HepG2 (cell line): Measurements from ENCODE around the gene ARHGEF4. TPM values are rescaled to one million over a fixed set of nuclear protein-coding genes. Genes with fewer than 3 reads are reported as not detected.

Experiments
- BCLAF1 ChIP-seq: fragments of 450-650 bp; IDR thresholded peaks from 2 replicates; pipeline ENCODE4 v1.6.1; 2017; ENCODE audit warnings: mild to moderate bottlenecking
- CAMTA2 ChIP-seq: sonication (generic); formaldehyde crosslinking; IDR thresholded peaks from 2 replicates; pipeline ENCODE4 v1.4.0; 2020; ENCODE audit warnings: mild to moderate bottlenecking, missing genetic modification reagents, borderline replicate concordance
- CBX5 ChIP-seq: sonication (generic); formaldehyde crosslinking; IDR thresholded peaks from 2 replicates; pipeline ENCODE4 v1.4.0; 2020; ENCODE audit warnings: missing genetic modification reagents, borderline replicate concordance
- CCAR2 ChIP-seq: fragments of 200-400 bp; formaldehyde crosslinking; optimal IDR thresholded peaks from 2 replicates; pipeline ENCODE3; 2018; ENCODE audit warnings: low read depth, mild to moderate bottlenecking, low read length, moderate library complexity
- GATAD1 ChIP-seq: IDR thresholded peaks from 2 replicates; pipeline ENCODE4 v1.6.1; 2016; ENCODE audit warnings: missing genetic modification reagents, missing compliant biosample characterization
- KLF6 ChIP-seq: IDR thresholded peaks from 2 replicates; pipeline ENCODE4 v1.8.0; 2016; ENCODE audit warnings: missing biosample characterization, missing genetic modification reagents
- LCORL ChIP-seq, 2 experiments: fragments of 450-650 bp in 1 of 2; sonication (generic) in 1 of 2; formaldehyde crosslinking in 1 of 2; IDR thresholded peaks; 2 replicates each; pipeline versions ENCODE4 v1.5.0 to v1.6.1; 2017 to 2020; ENCODE audit warnings: antibody characterized with exemption in 1 of 2, missing genetic modification reagents in 1 of 2
- MAFK ChIP-seq, 2 experiments: IDR thresholded peaks in 1 of 2; conservative IDR thresholded peaks in 1 of 2; 2 replicates each; pipeline ENCODE4 v1.6.1; 2011; ENCODE audit warnings: improper control_type of control experiment in 2 of 2, low read length in 2 of 2
- MED1 ChIP-seq: sonication (generic); formaldehyde crosslinking; IDR thresholded peaks from 2 replicates; pipeline ENCODE4 v1.4.0; 2020; ENCODE audit warnings: missing genetic modification reagents
- PRDM4 ChIP-seq: sonication (generic); formaldehyde crosslinking; IDR thresholded peaks from 2 replicates; pipeline ENCODE4 v1.9.0; 2021; ENCODE audit warnings: missing genetic modification reagents, borderline replicate concordance
- RFX1 ChIP-seq: fragments of 450-650 bp; IDR thresholded peaks from 2 replicates; pipeline ENCODE4 v1.6.1; 2017
- RNF2 ChIP-seq: fragments of 450-650 bp; conservative IDR thresholded peaks from 2 replicates; pipeline ENCODE4 v1.6.1; 2016; ENCODE audit warnings: low read depth
- TARDBP ChIP-seq: sonication (generic); formaldehyde crosslinking; IDR thresholded peaks from 2 replicates; pipeline ENCODE4 v1.8.0; 2022; ENCODE audit warnings: mild to moderate bottlenecking, missing genetic modification reagents
- ZNF101 ChIP-seq: sonication (generic); formaldehyde crosslinking; IDR thresholded peaks from 2 replicates; pipeline ENCODE4 v1.4.0; 2020; ENCODE audit warnings: mild to moderate bottlenecking, low read depth, missing genetic modification reagents, borderline replicate concordance
- ZNF326 ChIP-seq: sonication (generic); formaldehyde crosslinking; IDR thresholded peaks from 2 replicates; pipeline ENCODE4 v1.4.0; 2020; ENCODE audit warnings: missing genetic modification reagents, borderline replicate concordance
- ZNF354B ChIP-seq: sonication (generic); formaldehyde crosslinking; IDR thresholded peaks from 2 replicates; pipeline ENCODE4 v1.8.0; 2022; ENCODE audit warnings: mild to moderate bottlenecking, missing genetic modification reagents
- ZNF720 ChIP-seq: sonication (generic); formaldehyde crosslinking; IDR thresholded peaks from 2 replicates; pipeline ENCODE4 v1.4.0; 2020; ENCODE audit warnings: missing genetic modification reagents
- ZNF768 ChIP-seq: sonication (generic); formaldehyde crosslinking; IDR thresholded peaks from 2 replicates; pipeline ENCODE4 v1.4.0; 2020; ENCODE audit warnings: missing genetic modification reagents
- ZNF776 ChIP-seq: sonication (generic); formaldehyde crosslinking; IDR thresholded peaks from 2 replicates; pipeline ENCODE4 v1.4.0; 2020; ENCODE audit warnings: mild to moderate bottlenecking, missing genetic modification reagents
- ZNF83 ChIP-seq: sonication (generic); formaldehyde crosslinking; IDR thresholded peaks from 2 replicates; pipeline ENCODE4 v1.4.0; 2020; ENCODE audit warnings: missing genetic modification reagents, mild to moderate bottlenecking, borderline replicate concordance
- polyA plus RNA-seq, 8 experiments: library from polyadenylated mRNA; depleted of rRNA in 3 of 8; stranded (reverse) in 7 of 8; unstranded in 1 of 8; fragments of >200 nt; fragmentation: Illumina TruSeq in 4 of 8; extraction: Trizol in 4 of 8; gene quantifications; 2 replicates each; pipeline versions ENCODE4 v1.2.1 to v1.2.3, GENCODE V29; 2011 to 2016; ENCODE audit warnings: low read depth in 4 of 8, missing spikeins in 1 of 8, mixed read lengths in 1 of 8; ENCODE audit not compliant: insufficient read depth in 1 of 8
- total RNA-seq, 5 experiments: library from RNA; depleted of rRNA; stranded (reverse); fragments of >200 nt; fragmentation: Illumina TruSeq; extraction: Trizol; gene quantifications; 2 replicates each; pipeline ENCODE4 v1.2.3, GENCODE V29; 2016; ENCODE audit warnings: low read depth in 1 of 5
- TF ChIP-seq, protein P1 (sequence below): sonication (generic); formaldehyde crosslinking; conservative IDR thresholded peaks from 2 replicates; pipeline ENCODE4 v1.4.0; 2020; ENCODE audit warnings: mild to moderate bottlenecking, missing genetic modification reagents, moderate library complexity

ARHGEF4 gene
- total and polyA plus RNA-seq, 2 of the 13 experiments (the other 11 are each of a cell fraction or from before 2014, with no cell fraction given), result 0.11 to 0.13 TPM

DNA sequence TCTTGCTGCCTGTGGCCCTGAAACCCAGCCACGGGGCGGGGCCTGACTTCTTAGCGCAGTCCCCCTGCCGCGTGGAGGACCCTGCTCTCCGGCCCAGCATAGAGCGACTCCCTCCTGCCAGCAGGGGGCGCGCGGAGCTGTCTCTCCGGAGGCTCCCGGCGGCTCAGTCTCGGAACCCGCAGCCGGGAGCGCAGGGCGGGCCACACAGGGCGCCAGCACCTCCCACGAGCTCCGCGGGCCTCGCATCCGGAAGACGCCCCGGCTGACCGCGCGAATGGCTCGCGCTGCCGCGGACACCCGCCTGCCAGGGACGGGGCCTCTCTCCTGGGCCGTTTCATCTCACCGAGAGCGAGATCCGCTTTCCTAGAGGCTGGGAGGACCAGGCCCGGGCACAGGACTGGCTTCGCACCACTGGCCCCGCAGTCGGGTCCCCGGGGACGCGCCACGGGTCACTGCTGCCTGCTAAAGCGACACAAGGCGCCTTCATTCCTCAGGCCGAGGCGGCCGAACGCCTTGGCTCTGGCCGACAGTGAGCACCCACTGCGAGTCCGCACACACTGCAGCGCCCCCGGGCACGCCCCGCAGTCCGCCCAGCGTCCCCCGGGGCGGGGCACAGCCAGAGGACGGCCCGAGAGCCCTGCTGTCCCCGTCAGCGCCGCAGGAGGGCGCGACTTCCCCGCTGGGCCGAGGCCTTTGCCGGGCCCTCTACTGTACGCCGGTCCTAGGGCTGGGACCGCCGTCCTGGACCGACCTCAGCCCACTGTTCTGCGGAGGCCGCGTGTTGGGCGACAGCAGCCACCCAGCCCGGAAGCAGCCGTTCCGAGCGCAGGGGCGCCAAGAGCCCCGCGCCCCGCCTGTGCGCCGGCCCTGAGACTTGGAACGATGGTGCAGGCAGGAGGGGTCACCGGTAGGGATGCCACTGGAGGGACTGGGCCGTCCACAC lies 39.0 kb upstream of the ARHGEF4 start (continued):
- TF ChIP-seq, protein P1, sequence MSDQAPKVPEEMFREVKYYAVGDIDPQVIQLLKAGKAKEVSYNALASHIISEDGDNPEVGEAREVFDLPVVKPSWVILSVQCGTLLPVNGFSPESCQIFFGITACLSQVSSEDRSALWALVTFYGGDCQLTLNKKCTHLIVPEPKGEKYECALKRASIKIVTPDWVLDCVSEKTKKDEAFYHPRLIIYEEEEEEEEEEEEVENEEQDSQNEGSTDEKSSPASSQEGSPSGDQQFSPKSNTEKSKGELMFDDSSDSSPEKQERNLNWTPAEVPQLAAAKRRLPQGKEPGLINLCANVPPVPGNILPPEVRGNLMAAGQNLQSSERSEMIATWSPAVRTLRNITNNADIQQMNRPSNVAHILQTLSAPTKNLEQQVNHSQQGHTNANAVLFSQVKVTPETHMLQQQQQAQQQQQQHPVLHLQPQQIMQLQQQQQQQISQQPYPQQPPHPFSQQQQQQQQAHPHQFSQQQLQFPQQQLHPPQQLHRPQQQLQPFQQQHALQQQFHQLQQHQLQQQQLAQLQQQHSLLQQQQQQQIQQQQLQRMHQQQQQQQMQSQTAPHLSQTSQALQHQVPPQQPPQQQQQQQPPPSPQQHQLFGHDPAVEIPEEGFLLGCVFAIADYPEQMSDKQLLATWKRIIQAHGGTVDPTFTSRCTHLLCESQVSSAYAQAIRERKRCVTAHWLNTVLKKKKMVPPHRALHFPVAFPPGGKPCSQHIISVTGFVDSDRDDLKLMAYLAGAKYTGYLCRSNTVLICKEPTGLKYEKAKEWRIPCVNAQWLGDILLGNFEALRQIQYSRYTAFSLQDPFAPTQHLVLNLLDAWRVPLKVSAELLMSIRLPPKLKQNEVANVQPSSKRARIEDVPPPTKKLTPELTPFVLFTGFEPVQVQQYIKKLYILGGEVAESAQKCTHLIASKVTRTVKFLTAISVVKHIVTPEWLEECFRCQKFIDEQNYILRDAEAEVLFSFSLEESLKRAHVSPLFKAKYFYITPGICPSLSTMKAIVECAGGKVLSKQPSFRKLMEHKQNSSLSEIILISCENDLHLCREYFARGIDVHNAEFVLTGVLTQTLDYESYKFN (CRISPR knock-in tag), result peak; percentile 40
- TF ChIP-seq BCLAF1 (no peak), CCAR2 (no peak), ZNF83 (CRISPR knock-in tag) (no peak), RNF2 (peak; percentile 89; the same call in 1 of the 2 replicates), ZNF101 (CRISPR knock-in tag) (no peak), PRDM4 (no peak), ZNF776 (CRISPR knock-in tag) (peak; percentile 39; the same call in 1 of the 2 replicates), GATAD1 (CRISPR knock-in tag) (0 out of 2 replicates have a peak, but pooled peaks have one; percentile 42), ZNF354B (no peak; the same call in 1 of the 2 replicates), MAFK (conservative IDR thresholded peaks at IDR 0.05 in 1 of 2, IDR thresholded peaks at IDR 0.05 in 1 of 2; ENCODE audit: low read length in 2 of 2) (no peak), ZNF720 (no peak), TARDBP (CRISPR knock-in tag) (no peak), ZNF326 (CRISPR knock-in tag) (no peak), ZNF768 (CRISPR knock-in tag) (no peak), LCORL (IDR thresholded peaks at IDR 0.05) (no peak), LCORL (CRISPR knock-in tag; IDR thresholded peaks at IDR 0.05) (peak; percentile 92), CBX5 (CRISPR knock-in tag) (no peak; the same call in 1 of the 2 replicates), MED1 (CRISPR knock-in tag) (no peak; the same call in 1 of the 2 replicates), RFX1 (no peak), KLF6 (CRISPR knock-in tag) (0 out of 2 replicates have a peak, but pooled peaks have one; percentile 29), CAMTA2 (CRISPR knock-in tag) (no peak)
